Fibroblast of the aortic adventitia (primary cell): ENCODE measurements around the gene SLC25A4. TPM values are rescaled to one million over a fixed set of nuclear protein-coding genes. Genes with fewer than 3 reads are reported as not detected.

Experiments
- DNase-seq: peaks from one replicate; pipeline ENCODE4 v3.0.0-alpha.2; 2010; ENCODE audit warnings: low read depth
- H3K4me3 ChIP-seq: 2 replicates; pipeline ENCODE4 v1.5.1; 2011; ENCODE audit warnings: low read depth, mild to moderate bottlenecking, control low read depth, low read length, moderate library complexity
- CTCF ChIP-seq: IDR thresholded peaks from 2 replicates; pipeline ENCODE4 v1.5.1; 2011; ENCODE audit warnings: mild to moderate bottlenecking, low read length, control low read depth, inconsistent platforms; ENCODE audit not compliant: insufficient read depth
- total RNA-seq: library from RNA; depleted of rRNA; stranded (reverse); fragments of >200 nt; gene quantifications from 2 replicates; pipeline ENCODE4 v1.2.3, GENCODE V29; 2012; ENCODE audit warnings: low replicate concordance

Gene SLC25A4
- total RNA-seq, 1 donor, result 10.8 TPM

DNA sequence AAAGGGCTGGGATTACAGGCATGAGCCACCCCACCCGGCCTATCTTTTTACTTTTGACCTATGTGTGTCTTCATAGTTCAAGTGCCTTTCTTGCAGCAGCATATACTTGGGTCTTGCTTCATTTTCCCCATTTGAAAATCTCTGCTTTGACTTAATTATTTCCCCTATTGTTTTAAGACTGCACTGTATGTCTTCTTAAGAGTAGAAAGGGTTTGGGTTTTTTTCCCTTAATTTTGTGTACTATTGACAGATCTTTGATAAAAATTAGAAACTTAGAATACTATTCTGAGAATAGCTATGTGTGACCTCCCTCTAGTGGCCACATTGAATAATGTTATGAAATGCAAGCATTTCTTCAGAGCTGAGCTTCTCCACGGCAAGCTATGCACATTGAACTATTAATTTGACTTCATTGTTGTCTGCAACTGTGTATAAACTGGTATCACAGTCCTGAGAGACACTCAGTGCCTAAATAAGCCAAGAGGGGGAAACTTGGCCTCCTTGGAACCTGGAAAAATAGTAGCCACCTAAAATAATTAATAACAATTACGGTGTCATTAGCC, 8.7 kb upstream of the SLC25A4 start:
- no peak overlapping the region for H3K4me3 ChIP-seq
- DNase-seq, result peak; percentile 77
- TF ChIP-seq CTCF, result peak; percentile 56

GRCh38 chr4:185137233-185137925, 5.7 kb upstream of the SLC25A4 start:
- no peak overlapping the region for H3K4me3 ChIP-seq
- no peak for TF ChIP-seq CTCF
- DNase-seq, result no peak

DNA sequence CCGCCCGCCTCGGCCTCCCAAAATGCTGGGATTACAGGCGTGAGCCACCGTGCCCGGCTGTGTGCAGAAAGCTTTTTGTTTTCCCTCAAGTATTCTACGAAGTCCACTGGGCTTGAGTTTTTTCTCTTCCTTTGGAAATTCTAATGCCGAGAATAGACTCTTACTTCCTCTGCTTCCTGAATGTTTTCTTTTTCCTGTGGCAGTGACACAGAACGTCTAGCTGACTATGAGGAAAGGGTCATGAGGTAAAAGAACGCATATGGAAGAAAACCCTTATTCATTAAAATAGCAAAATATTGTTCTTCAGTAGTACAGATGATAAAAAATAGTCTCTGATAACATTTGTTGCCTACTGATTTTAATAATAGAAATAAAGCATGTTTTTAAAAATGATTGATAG, 4.9 kb upstream of the SLC25A4 start:
- H3K4me3 ChIP-seq, result no peak overlapping the region
- no peak for DNase-seq
- TF ChIP-seq CTCF, result no peak

- no peak for TF ChIP-seq CTCF
- no peak overlapping the region for H3K4me3 ChIP-seq
- DNase-seq, result no peak
Measured at GRCh38 chr4:185139736-185140135, 3.3 kb upstream of the SLC25A4 start.

GRCh38 chr4:185141777-185142176, 1.3 kb upstream of the SLC25A4 start:
- no peak for DNase-seq
- H3K4me3 ChIP-seq, result no peak overlapping the region
- no peak for TF ChIP-seq CTCF

GRCh38 chr4:185142564-185142911, 528 bp upstream of the SLC25A4 start:
- H3K4me3 ChIP-seq, result peak overlapping the region; percentile 82
- DNase-seq, result no peak
- TF ChIP-seq CTCF, result no peak

DNA sequence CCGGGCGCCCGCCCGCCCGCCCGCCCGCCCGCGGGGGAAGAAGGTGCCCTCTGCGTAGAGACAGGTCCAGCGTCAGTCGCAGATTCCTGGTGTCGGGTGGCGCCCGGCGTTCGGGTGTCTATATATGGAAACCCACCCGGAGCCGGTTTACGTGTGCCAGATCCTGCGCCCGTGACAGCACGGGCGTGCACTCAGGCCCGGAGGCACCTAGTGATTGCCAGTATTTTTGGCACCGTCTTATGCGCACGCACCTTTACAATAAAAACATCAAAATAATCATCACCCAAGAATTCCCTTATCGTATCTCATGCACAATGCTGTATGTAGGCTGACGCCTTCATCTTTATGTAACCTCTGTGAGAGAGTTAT, 519 bp downstream of the SLC25A4 start:
- H3K4me3 ChIP-seq, result peak overlapping the region; percentile 82
- peak; percentile 36 for DNase-seq
- no peak for TF ChIP-seq CTCF
